Lung (tissue), 5 donors: ENCODE data around the gene SMC1A. TPM values are rescaled to one million over a fixed set of nuclear protein-coding genes. Genes with fewer than 3 reads are reported as not detected.

Experiments
- polyA plus RNA-seq, 2 donors: library from polyadenylated mRNA; stranded (reverse); fragments of 200-250 nt; gene quantifications; one replicate each; pipeline ENCODE4 v1.2.1, GENCODE V29; 2013
- small RNA-seq: library from RNA; depleted of rRNA; stranded (forward); fragments of <200 nt; gene quantifications from one replicate; pipeline ENCODE3, GENCODE V24; 2014; ENCODE audit warnings: low replicate concordance
- total RNA-seq, 2 donors: library from RNA; depleted of rRNA in 1 of 2; stranded (reverse); fragments of >200 nt in 1 of 2; gene quantifications; one replicate each; pipeline ENCODE4 v1.2.1, GENCODE V29; 2014 to 2021
- donor health status: Bipolar disorder and iron deficiency.
- donor health status: healthy.
- donor health status: DM: yes; HTN: yes; CAD: no.

SMC1A gene
- total and polyA plus RNA-seq, 4 donors: 11.2 to 56.2 (median 22.4) TPM

Small RNAs within 50 kb of the gene (small RNA-seq; reads per million reads assigned to genes)
- gene AC245102.2: not detected
- gene MIR6857: 0.08 reads per million
- gene RF00019: not detected
- gene VTRNA3-1P: not detected

Other genes with a start within 250 kb of the SMC1A start
- gene KDM5C, start 197.4 kb downstream of the SMC1A start, total RNA-seq: 100 to 1,000 TPM; 112 TPM
- gene KDM5C, start 197.4 kb downstream of the SMC1A start, polyA plus RNA-seq: 10 to 100 TPM; 36.1 to 44.9 TPM
- gene IQSEC2, start 141.1 kb downstream of the SMC1A start, total RNA-seq: 10 to 100 TPM; 10.3 to 24.5 TPM
- 10 to 100 TPM in 1 of 2 donors, 1 to 10 TPM in 1; 9.0 to 24.6 TPM for gene IQSEC2, start 141.1 kb downstream of the SMC1A start, polyA plus RNA-seq
- 10 to 100 TPM; 10.9 to 12.7 TPM for gene RIBC1, start 219 bp upstream of the SMC1A start, total RNA-seq
- gene RIBC1, start 219 bp upstream of the SMC1A start, polyA plus RNA-seq: 1 to 10 TPM; 6.0 to 8.6 TPM
- 100 to 1,000 TPM in 1 of 2 donors, 10 to 100 TPM in 1; 28.0 to 107 TPM for gene HSD17B10, start 11.7 kb upstream of the SMC1A start, total RNA-seq
- gene HSD17B10, start 11.7 kb upstream of the SMC1A start, polyA plus RNA-seq: 100 to 1,000 TPM in 1 of 2 donors, 10 to 100 TPM in 1; 80.2 to 118 TPM